ENCODE measurements around the gene HOXB6.

The HOXB6 gene

GRCh38 chr17:48565022-48565554 is 39.7 kb downstream of the HOXB6 start:
- no peak overlapping the region for H3K9ac ChIP-seq (ENCODE audit: low read depth, low read length)
- peaks cover 100% of the 10 kb centered on the region for H3K27me3 ChIP-seq (ENCODE audit: insufficient read depth, low read length)
- H3K4me1 ChIP-seq (ENCODE audit: insufficient read depth, low read length), result peaks cover 19% of the 10 kb centered on the region
- H3K36me3 ChIP-seq (ENCODE audit: insufficient read depth, low read length), result no peaks in the 10 kb centered on the region
- H3K27ac ChIP-seq (ENCODE audit: low read depth, low read length), result no peak overlapping the region
- no peak overlapping the region for H3K4me3 ChIP-seq (ENCODE audit: low read length)
- H3K9me3 ChIP-seq (ENCODE audit: insufficient read depth, low read depth, low read length), result no peaks in the 10 kb centered on the region
- 11% methylated on average over 2 of the region's 2 CpGs for WGBS

- Histone ChIP-seq H3K9me3 (ENCODE audit: insufficient read depth, low read depth, low read length) (no peaks in the 10 kb centered on the region), H3K27ac (ENCODE audit: low read depth, low read length) (no peak overlapping the region), H3K27me3 (ENCODE audit: insufficient read depth, low read length) (peaks cover 100% of the 10 kb centered on the region), H3K4me3 (ENCODE audit: low read length) (peak overlapping the region; percentile 31), H3K36me3 (ENCODE audit: insufficient read depth, low read length) (no peaks in the 10 kb centered on the region), H3K4me1 (ENCODE audit: insufficient read depth, low read length) (peaks cover 13% of the 10 kb centered on the region), H3K9ac (ENCODE audit: low read depth, low read length) (no peak overlapping the region)
- under 1% methylated on average over 73 of the region's 73 CpGs for WGBS
Observed at GRCh38 chr17:48564188-48565021, 40.4 kb downstream of the HOXB6 start.

- H3K36me3 ChIP-seq (ENCODE audit: insufficient read depth, low read length), result no peaks in the 10 kb centered on the region
- peaks cover 100% of the 10 kb centered on the region for H3K27me3 ChIP-seq (ENCODE audit: insufficient read depth, low read length)
Observed at GRCh38 chr17:48563867-48564187, 41.0 kb downstream of the HOXB6 start.

GRCh38 chr17:48563385-48563838 is 41.4 kb downstream of the HOXB6 start:
- WGBS, result 22% methylated on average over 6 of the region's 6 CpGs
- Histone ChIP-seq H3K9me3 (ENCODE audit: insufficient read depth, low read depth, low read length) (no peaks in the 10 kb centered on the region), H3K36me3 (ENCODE audit: insufficient read depth, low read length) (no peaks in the 10 kb centered on the region), H3K9ac (ENCODE audit: low read depth, low read length) (no peak overlapping the region), H3K4me3 (ENCODE audit: low read length) (no peak overlapping the region), H3K27ac (ENCODE audit: low read depth, low read length) (no peak overlapping the region), H3K27me3 (ENCODE audit: insufficient read depth, low read length) (peaks cover 100% of the 10 kb centered on the region), H3K4me1 (ENCODE audit: insufficient read depth, low read length) (peaks cover 13% of the 10 kb centered on the region)

More at GRCh38 chr17:48563867-48564187, 41.0 kb downstream of the HOXB6 start:
- Histone ChIP-seq H3K27ac (ENCODE audit: low read depth, low read length) (no peak overlapping the region), H3K9ac (ENCODE audit: low read depth, low read length) (no peak overlapping the region), H3K4me3 (ENCODE audit: low read length) (no peak overlapping the region), H3K9me3 (ENCODE audit: insufficient read depth, low read depth, low read length) (no peaks in the 10 kb centered on the region), H3K4me1 (ENCODE audit: insufficient read depth, low read length) (peaks cover 13% of the 10 kb centered on the region)
- 2% methylated on average over 10 of the region's 10 CpGs for WGBS

GRCh38 chr17:48562934-48563333 is 41.9 kb downstream of the HOXB6 start:
- Histone ChIP-seq H3K4me3 (ENCODE audit: low read length) (no peak overlapping the region), H3K9ac (ENCODE audit: low read depth, low read length) (no peak overlapping the region), H3K27ac (ENCODE audit: low read depth, low read length) (no peak overlapping the region), H3K36me3 (ENCODE audit: insufficient read depth, low read length) (no peaks in the 10 kb centered on the region), H3K4me1 (ENCODE audit: insufficient read depth, low read length) (peaks cover 10% of the 10 kb centered on the region), H3K27me3 (ENCODE audit: insufficient read depth, low read length) (peaks cover 100% of the 10 kb centered on the region), H3K9me3 (ENCODE audit: insufficient read depth, low read depth, low read length) (no peaks in the 10 kb centered on the region)
- 30% methylated on average over 5 of the region's 5 CpGs for WGBS

- peaks cover 100% of the 10 kb centered on the region for H3K27me3 ChIP-seq (ENCODE audit: insufficient read depth, low read length)
- H3K9ac ChIP-seq (ENCODE audit: low read depth, low read length), result no peak overlapping the region
- WGBS, result 46% methylated on average over 14 of the region's 15 CpGs
- no peaks in the 10 kb centered on the region for H3K36me3 ChIP-seq (ENCODE audit: insufficient read depth, low read length)
- no peak overlapping the region for H3K27ac ChIP-seq (ENCODE audit: low read depth, low read length)
- H3K9me3 ChIP-seq (ENCODE audit: insufficient read depth, low read depth, low read length), result no peaks in the 10 kb centered on the region
- no peak overlapping the region for H3K4me3 ChIP-seq (ENCODE audit: low read length)
- H3K4me1 ChIP-seq (ENCODE audit: insufficient read depth, low read length), result peaks cover 4% of the 10 kb centered on the region
Observed at GRCh38 chr17:48561884-48562810, 42.6 kb downstream of the HOXB6 start.

- 20% methylated on average over 14 of the region's 14 CpGs for WGBS
Observed at GRCh38 chr17:48559840-48560817, 44.7 kb downstream of the HOXB6 start.

GRCh38 chr17:48559122-48559839 is 45.5 kb downstream of the HOXB6 start:
- WGBS, result 3% methylated on average over 13 of the region's 16 CpGs
- H3K9ac ChIP-seq (ENCODE audit: low read depth, low read length), result no peak overlapping the region
- no peaks in the 10 kb centered on the region; the same call in 1 of the 2 replicates for H3K4me1 ChIP-seq (ENCODE audit: insufficient read depth, low read length)

More at GRCh38 chr17:48559840-48560817, 44.7 kb downstream of the HOXB6 start:
- Histone ChIP-seq H3K4me3 (ENCODE audit: low read length) (no peak overlapping the region), H3K9me3 (ENCODE audit: insufficient read depth, low read depth, low read length) (no peaks in the 10 kb centered on the region), H3K27ac (ENCODE audit: low read depth, low read length) (no peak overlapping the region), H3K9ac (ENCODE audit: low read depth, low read length) (no peak overlapping the region), H3K4me1 (ENCODE audit: insufficient read depth, low read length) (peaks cover 4% of the 10 kb centered on the region), H3K27me3 (ENCODE audit: insufficient read depth, low read length) (peaks cover 100% of the 10 kb centered on the region), H3K36me3 (ENCODE audit: insufficient read depth, low read length) (no peaks in the 10 kb centered on the region)

GRCh38 chr17:48558831-48559121 is 46.0 kb downstream of the HOXB6 start:
- H3K9ac ChIP-seq (ENCODE audit: low read depth, low read length), result no peak overlapping the region
- H3K36me3 ChIP-seq (ENCODE audit: insufficient read depth, low read length), result no peaks in the 10 kb centered on the region
- no peak overlapping the region for H3K4me3 ChIP-seq (ENCODE audit: low read length)
- H3K4me1 ChIP-seq (ENCODE audit: insufficient read depth, low read length), result no peaks in the 10 kb centered on the region; the same call in 1 of the 2 replicates
- 14% methylated on average over 2 of the region's 2 CpGs for WGBS
- H3K9me3 ChIP-seq (ENCODE audit: insufficient read depth, low read depth, low read length), result no peaks in the 10 kb centered on the region
- peaks cover 100% of the 10 kb centered on the region for H3K27me3 ChIP-seq (ENCODE audit: insufficient read depth, low read length)
- no peak overlapping the region for H3K27ac ChIP-seq (ENCODE audit: low read depth, low read length)

More at GRCh38 chr17:48559122-48559839, 45.5 kb downstream of the HOXB6 start:
- H3K27me3 ChIP-seq (ENCODE audit: insufficient read depth, low read length), result peaks cover 100% of the 10 kb centered on the region
- H3K36me3 ChIP-seq (ENCODE audit: insufficient read depth, low read length), result no peaks in the 10 kb centered on the region
- no peak overlapping the region for H3K27ac ChIP-seq (ENCODE audit: low read depth, low read length)
- no peak overlapping the region for H3K4me3 ChIP-seq (ENCODE audit: low read length)
- no peaks in the 10 kb centered on the region for H3K9me3 ChIP-seq (ENCODE audit: insufficient read depth, low read depth, low read length)
